ENCODE results near the gene MYOZ2.
"Not testable (repeated sequence)": the region's sequence is repeated elsewhere in the genome, so short reads cannot be mapped to it uniquely, and the experiment has no call there.

MYOZ2 gene

GRCh38 chr4:119128148-119128547 is 7.5 kb upstream of the MYOZ2 start:
- no peak for DNase-seq (ENCODE audit: low read depth in 3 of 3)

- no peak for DNase-seq (ENCODE audit: low read depth in 3 of 3)
Observed at GRCh38 chr4:119130365-119131065, 5.1 kb upstream of the MYOZ2 start.

- no peak for DNase-seq (ENCODE audit: low read depth in 3 of 3)
Observed at GRCh38 chr4:119131164-119131563, 4.5 kb upstream of the MYOZ2 start.

GRCh38 chr4:119132306-119132705 is 3.3 kb upstream of the MYOZ2 start:
- no peak for DNase-seq (ENCODE audit: low read depth in 3 of 3)

GRCh38 chr4:119136546-119136945 is 914 bp downstream of the MYOZ2 start:
- DNase-seq (ENCODE audit: low read depth in 3 of 3), result no peak

GRCh38 chr4:119138046-119138445 is 2.4 kb downstream of the MYOZ2 start:
- no peak for DNase-seq (ENCODE audit: low read depth in 3 of 3)

- DNase-seq (ENCODE audit: low read depth in 3 of 3), result no peak
Observed at GRCh38 chr4:119139311-119139710, 3.7 kb downstream of the MYOZ2 start.

GRCh38 chr4:119139822-119140252 is 4.2 kb downstream of the MYOZ2 start:
- no peak for DNase-seq (ENCODE audit: low read depth in 3 of 3)

GRCh38 chr4:119141283-119141682 is 5.7 kb downstream of the MYOZ2 start:
- DNase-seq (ENCODE audit: low read depth in 3 of 3), result not testable (repeated sequence)

- DNase-seq (ENCODE audit: low read depth in 3 of 3), result no peak
Observed at GRCh38 chr4:119142833-119143232, 7.2 kb downstream of the MYOZ2 start.

- not testable (repeated sequence) for DNase-seq (ENCODE audit: low read depth in 3 of 3)
Observed at GRCh38 chr4:119143341-119143740, 7.7 kb downstream of the MYOZ2 start.

GRCh38 chr4:119149110-119149509 is 13.5 kb downstream of the MYOZ2 start:
- DNase-seq (ENCODE audit: low read depth in 3 of 3), result no peak

- DNase-seq (ENCODE audit: low read depth in 3 of 3), result no peak
Observed at GRCh38 chr4:119151161-119151560, 15.5 kb downstream of the MYOZ2 start.

- no peak for DNase-seq (ENCODE audit: low read depth in 3 of 3)
Observed at GRCh38 chr4:119152741-119153140, 17.1 kb downstream of the MYOZ2 start.

- DNase-seq (ENCODE audit: low read depth in 3 of 3), result no peak
Observed at GRCh38 chr4:119162174-119162573, 26.5 kb downstream of the MYOZ2 start.

- no peak for DNase-seq (ENCODE audit: low read depth in 3 of 3)
Observed at GRCh38 chr4:119165767-119166166, 30.1 kb downstream of the MYOZ2 start.

GRCh38 chr4:119170195-119170594 is 34.6 kb downstream of the MYOZ2 start:
- DNase-seq (ENCODE audit: low read depth in 3 of 3), result no peak

GRCh38 chr4:119172223-119172622 is 36.6 kb downstream of the MYOZ2 start:
- no peak for DNase-seq (ENCODE audit: low read depth in 3 of 3)

- not testable (repeated sequence) for DNase-seq (ENCODE audit: low read depth in 3 of 3)
Observed at GRCh38 chr4:119173729-119174361, 38.2 kb downstream of the MYOZ2 start.

- DNase-seq (ENCODE audit: low read depth in 3 of 3), result no peak
Observed at GRCh38 chr4:119179011-119179410, 43.4 kb downstream of the MYOZ2 start.

GRCh38 chr4:119184128-119184527 is 48.5 kb downstream of the MYOZ2 start:
- no peak for DNase-seq (ENCODE audit: low read depth in 3 of 3)

- DNase-seq (ENCODE audit: low read depth in 3 of 3), result no peak
Observed at GRCh38 chr4:119189638-119190037, 54.0 kb downstream of the MYOZ2 start.

GRCh38 chr4:119190354-119190753 is 54.7 kb downstream of the MYOZ2 start:
- no peak for DNase-seq (ENCODE audit: low read depth in 3 of 3)

- DNase-seq (ENCODE audit: low read depth in 3 of 3), result no peak
Observed at GRCh38 chr4:119191505-119191904, 55.9 kb downstream of the MYOZ2 start.

Measured in stimulated activated CD4-positive, alpha-beta T cell treated with anti-CD3 and anti-CD28 coated beads, TNF-alpha, amount 100 ng/mL, for 4 hours (primary cell).